HuH-7 (cell line): Measurements from ENCODE around the gene CCK.
A peak's percentile ranks its signal among the peaks of the same experiment; 100 is the strongest.
"Not testable (repeated sequence)": the region's sequence is repeated elsewhere in the genome, so short reads cannot be mapped to it uniquely, and the experiment has no call there.

Experiments
- DNase-seq: peaks from one replicate; pipeline ENCODE4 v3.0.0; 2011; ENCODE audit warnings: low spot score

The CCK gene

GRCh38 chr3:42266085-42266484 is at the start of gene CCK:
Gene CCK (minus strand): TSS chr3:42266185. CDS start chr3:42263630, 2,555 bp downstream.
- DNase-seq: no peak

GRCh38 chr3:42314411-42314810 is 48.4 kb upstream of the CCK start:
- DNase-seq: no peak

GRCh38 chr3:42308651-42309050 is 42.7 kb upstream of the CCK start:
- DNase-seq: no peak

GRCh38 chr3:42306499-42306898 is 40.5 kb upstream of the CCK start:
- DNase-seq: no peak

GRCh38 chr3:42302924-42303634 is 37.1 kb upstream of the CCK start:
- DNase-seq: no peak

- no peak for DNase-seq
These were observed 35.6 kb upstream of the CCK start for GRCh38 chr3:42301446-42302175.

GRCh38 chr3:42300778-42301177 is 34.8 kb upstream of the CCK start:
- no peak for DNase-seq

- DNase-seq: peak; percentile 45
These were observed 34.0 kb upstream of the CCK start for GRCh38 chr3:42300013-42300412.

- no peak for DNase-seq
These were observed 32.3 kb upstream of the CCK start for GRCh38 chr3:42298259-42298658.

- DNase-seq: no peak
These were observed 26.0 kb upstream of the CCK start for GRCh38 chr3:42292009-42292408.

GRCh38 chr3:42290966-42291714 is 25.2 kb upstream of the CCK start:
- DNase-seq: no peak

GRCh38 chr3:42289026-42289425 is 23.0 kb upstream of the CCK start:
- no peak for DNase-seq

GRCh38 chr3:42288385-42288784 is 22.4 kb upstream of the CCK start:
- DNase-seq: no peak

- DNase-seq: not testable (repeated sequence)
These were observed 21.4 kb upstream of the CCK start for GRCh38 chr3:42287423-42287822.

GRCh38 chr3:42277676-42278075 is 11.7 kb upstream of the CCK start:
- no peak for DNase-seq

- DNase-seq: no peak
These were observed 10.5 kb upstream of the CCK start for GRCh38 chr3:42276141-42277132.

- DNase-seq: no peak
These were observed 9.2 kb upstream of the CCK start for GRCh38 chr3:42275217-42275616.

GRCh38 chr3:42274266-42274665 is 8.3 kb upstream of the CCK start:
- DNase-seq: no peak

GRCh38 chr3:42273361-42273760 is 7.4 kb upstream of the CCK start:
- DNase-seq: no peak

GRCh38 chr3:42271786-42272185 is 5.8 kb upstream of the CCK start:
- no peak for DNase-seq

GRCh38 chr3:42270561-42270960 is 4.6 kb upstream of the CCK start:
- DNase-seq: no peak

- no peak for DNase-seq
These were observed 3.7 kb upstream of the CCK start for GRCh38 chr3:42269647-42270046.
